GM18526 (cell line): ENCODE results near the gene SUPT3H.

Source experiments
- POLR2A ChIP-seq: IDR thresholded peaks from 3 replicates; pipeline ENCODE4 v1.6.1; 2011; ENCODE audit not compliant: insufficient read length; ENCODE audit errors: extremely low read depth

SUPT3H gene

GRCh38 chr6:45415788-45416518, 38.2 kb upstream of the SUPT3H start:
- no peak for TF ChIP-seq POLR2A

GRCh38 chr6:45415315-45415714, 37.6 kb upstream of the SUPT3H start:
- no peak for TF ChIP-seq POLR2A

GRCh38 chr6:45411959-45412358, 34.2 kb upstream of the SUPT3H start:
- no peak for TF ChIP-seq POLR2A

DNA sequence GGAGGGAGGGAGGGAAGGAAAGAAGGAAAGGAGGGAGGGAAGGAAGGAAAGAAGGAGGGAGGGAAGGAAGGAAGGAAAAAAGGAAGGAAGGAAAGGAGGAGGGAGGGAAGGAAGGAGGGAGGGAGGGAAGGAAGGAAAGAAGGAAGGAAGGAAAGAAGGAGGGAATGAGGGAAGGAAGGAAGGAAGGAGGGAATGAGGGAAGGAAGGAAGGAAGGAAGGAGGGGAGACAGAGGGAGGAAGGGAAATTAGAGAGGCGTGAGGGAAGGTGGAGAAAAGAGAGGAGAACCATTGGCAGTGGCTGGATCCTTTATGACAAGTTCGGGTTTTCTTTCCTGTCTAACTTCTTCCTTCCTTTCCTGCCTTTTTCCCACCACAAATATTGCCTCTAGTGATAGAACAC, 22.3 kb upstream of the SUPT3H start:
- TF ChIP-seq POLR2A: no peak

GRCh38 chr6:45398075-45398813, 20.5 kb upstream of the SUPT3H start:
- TF ChIP-seq POLR2A: no peak

- TF ChIP-seq POLR2A: no peak
Measured at GRCh38 chr6:45394586-45395095, 16.9 kb upstream of the SUPT3H start.

DNA sequence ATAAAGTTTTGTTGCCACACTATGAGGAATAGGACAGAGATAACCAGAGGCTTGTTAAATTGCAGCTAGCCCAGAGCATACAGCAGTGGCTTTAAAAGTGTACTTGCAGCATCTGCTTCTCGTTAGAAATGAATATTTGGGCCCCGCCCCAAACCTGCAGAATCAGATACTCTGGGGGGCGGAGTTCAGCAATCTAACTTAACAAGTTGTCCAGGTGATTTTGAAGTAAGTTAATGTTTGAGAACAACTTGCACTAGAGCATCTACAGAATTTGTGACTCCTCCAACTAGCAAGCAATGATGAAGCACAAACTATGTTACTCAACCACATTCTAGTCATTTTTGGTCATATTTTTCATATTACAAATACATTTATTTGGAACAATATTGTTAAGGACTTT, 10.6 kb upstream of the SUPT3H start:
- TF ChIP-seq POLR2A: no peak

- TF ChIP-seq POLR2A: no peak
Measured at GRCh38 chr6:45387236-45387635, 9.5 kb upstream of the SUPT3H start.

DNA sequence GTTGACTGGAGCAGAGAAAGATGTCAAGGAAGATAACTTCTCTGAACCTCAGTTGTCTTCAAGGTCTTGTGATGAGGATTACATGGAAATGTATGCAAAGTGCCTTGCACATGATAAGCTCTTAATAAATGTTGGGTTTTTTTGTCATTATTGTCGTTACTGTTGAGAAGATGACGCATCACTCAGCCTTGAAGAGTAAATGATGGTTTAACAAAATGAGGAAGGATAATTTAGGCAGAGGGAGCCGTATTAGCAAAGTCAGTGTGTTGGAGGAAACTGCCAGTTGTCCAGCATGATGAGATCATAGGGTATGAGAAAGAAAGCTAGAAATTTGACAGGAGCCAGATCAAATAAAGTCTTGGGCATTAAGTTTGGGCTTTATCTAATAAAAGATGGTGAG, 8.8 kb upstream of the SUPT3H start:
- no peak for TF ChIP-seq POLR2A

GRCh38 chr6:45382391-45382790, 4.7 kb upstream of the SUPT3H start:
- TF ChIP-seq POLR2A: no peak

- TF ChIP-seq POLR2A: no peak
Measured at GRCh38 chr6:45378334-45378926, 696 bp upstream of the SUPT3H start.

DNA sequence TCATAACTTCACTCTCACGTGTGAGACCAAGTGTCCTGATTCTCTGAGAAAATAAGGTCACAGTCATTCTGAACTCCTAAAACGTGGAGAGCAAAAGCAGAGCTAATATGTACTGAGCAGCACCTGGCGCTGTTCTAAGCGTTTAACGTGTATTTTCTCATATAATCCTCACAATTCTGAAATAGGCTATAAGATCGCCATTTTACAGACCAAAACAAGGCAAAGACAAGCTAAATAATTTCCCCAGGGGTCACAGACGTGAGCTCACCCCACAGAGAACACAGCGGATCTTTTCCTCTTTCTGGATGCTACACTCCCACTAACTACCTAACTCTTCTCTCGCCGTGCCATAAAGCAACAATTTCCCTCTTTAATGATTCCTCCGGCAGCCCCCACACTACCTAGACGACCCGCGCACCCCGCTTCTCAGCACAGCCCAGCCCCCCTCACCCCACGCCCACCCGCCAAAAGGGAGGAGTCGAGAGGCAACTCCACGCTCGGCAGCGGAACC, 636 bp downstream of the SUPT3H start:
- TF ChIP-seq POLR2A: no peak

DNA sequence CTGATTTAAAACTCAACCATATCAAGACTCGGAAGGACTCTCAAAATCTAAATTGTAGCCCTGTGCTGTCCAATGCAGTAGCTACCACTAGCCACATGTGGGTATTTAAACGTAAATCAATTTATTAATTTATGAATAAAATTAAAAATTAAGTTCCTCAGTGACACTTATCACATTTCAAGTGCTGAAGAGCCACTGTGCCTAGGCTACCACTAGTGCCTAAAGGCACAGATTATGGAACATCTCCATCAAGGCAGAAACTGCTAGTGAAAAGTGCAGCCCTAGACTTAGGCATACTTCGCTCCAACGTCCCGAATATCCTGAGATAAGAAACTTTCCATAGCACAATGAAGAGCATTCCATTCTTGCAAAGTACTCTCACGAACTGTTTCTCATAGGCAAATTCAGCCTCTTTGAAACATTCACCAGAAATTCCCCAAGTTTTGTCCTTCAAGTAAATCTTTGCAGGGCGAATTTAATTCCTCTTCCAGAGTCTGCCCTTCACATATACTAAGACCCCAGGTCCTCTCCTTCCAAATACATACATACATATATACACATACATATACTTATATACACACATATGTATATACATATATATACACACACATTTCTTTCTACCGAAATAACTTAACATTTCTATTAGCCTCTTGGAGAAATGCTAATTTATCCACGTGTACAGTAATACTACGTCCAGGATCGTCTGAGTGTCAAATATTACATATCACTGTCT, 1.3 kb downstream of the SUPT3H start:
- no peak for TF ChIP-seq POLR2A

DNA sequence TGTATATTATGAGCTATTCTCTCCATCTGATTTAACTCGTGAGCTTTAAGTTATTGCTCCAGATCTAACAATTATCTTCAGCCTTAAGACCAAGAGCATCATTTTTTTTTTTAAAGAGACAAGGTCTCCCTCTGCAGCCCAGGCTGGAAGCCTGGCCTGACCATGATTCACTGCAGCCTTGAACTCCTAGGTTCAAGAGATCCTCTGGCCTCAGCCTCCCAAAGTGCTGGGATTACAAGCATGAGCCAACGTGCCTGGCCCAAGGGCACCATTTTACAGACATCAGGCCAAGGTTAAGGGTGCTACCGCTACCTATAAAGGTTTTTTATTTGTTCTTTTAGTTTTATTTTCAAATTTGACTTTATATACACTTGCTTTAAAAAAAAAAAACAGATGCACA, 2.3 kb downstream of the SUPT3H start:
- no peak for TF ChIP-seq POLR2A

- no peak for TF ChIP-seq POLR2A
Measured at GRCh38 chr6:45371924-45372573, 5.7 kb downstream of the SUPT3H start.

DNA sequence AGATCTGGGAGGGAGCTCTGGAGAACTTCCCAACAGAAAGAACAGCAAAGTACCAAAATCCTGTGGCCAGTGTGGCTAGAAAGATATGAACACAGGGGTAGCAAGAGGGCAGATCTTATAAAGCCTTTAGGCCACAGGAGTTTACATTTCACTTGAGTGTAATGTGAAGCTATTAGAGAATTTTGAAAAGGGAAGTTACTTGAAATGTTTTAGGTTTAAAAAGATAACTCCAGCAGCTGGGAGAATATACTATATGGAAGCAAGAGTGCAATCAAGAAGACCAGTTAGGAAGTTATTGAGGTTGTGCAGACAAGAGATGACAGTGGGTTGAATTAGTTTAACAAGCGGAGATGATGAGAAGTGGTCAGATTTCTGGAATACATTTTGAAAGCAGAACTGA, 7.9 kb downstream of the SUPT3H start:
- TF ChIP-seq POLR2A: no peak
